Measurements from ENCODE around the gene CLUH. TPM values are rescaled to one million over a fixed set of nuclear protein-coding genes. Genes with fewer than 3 reads are reported as not detected.
A peak's percentile ranks its signal among the peaks of the same experiment; 100 is the strongest.

CLUH gene
- total RNA-seq, 2 experiments from 2014 or later: 107 to 123 TPM

DNA sequence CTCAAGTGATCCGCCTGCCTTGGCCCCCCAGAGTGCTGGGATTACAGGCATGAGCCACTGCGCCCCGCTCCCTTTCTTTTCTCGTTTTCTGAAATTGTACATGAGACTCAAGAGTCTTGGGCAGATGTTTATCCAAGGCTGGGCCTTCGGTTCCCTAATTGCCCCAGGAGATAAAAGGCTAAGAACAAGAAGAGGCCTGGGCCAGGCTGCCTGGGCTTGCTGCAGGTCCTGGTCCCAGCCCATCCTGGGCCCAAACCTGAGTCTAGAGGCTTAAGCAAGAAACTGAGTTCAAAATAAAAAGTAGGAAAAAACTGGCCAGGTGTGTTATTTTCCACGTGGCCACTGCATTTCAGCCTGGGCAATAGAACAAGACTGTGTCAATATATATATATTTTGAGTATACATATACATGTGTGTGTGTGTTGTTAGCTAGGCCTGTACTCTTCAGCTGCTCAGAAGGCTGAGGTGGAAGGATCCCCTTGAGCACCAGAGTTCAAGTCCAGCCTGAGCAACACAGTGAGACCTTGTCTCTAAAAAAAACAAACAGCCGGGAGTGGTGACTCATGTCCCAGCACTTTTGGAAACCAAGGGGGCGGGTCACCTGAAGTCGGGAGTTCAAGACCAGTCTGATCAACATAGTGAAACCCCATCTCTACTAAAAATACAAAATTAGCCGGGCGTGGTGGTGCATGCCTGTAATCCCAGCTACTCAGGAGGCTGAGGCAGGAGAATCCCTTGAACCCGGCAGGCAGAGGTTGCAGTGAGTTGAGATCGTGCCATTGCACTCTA is 6.8 kb upstream of the CLUH start:
- intact Hi-C loops (cut with DNase I, micrococcal nuclease): no loop called here
- DNase-seq (peak; percentile 33), ATAC-seq (no peak)
- Mint-ChIP-seq H3K27ac (no peak overlapping the region), H3K36me3 (ENCODE audit: low read depth) (no peaks in the 10 kb centered on the region), H3K4me3 (no peak overlapping the region), H3K9me3 (ENCODE audit: low read depth) (no peaks in the 10 kb centered on the region), H3K27me3 (no peaks in the 10 kb centered on the region), H3K4me1 (peaks cover 15% of the 10 kb centered on the region)
- CTCF ChIA-PET: no interaction called here
- POLR2A ChIA-PET: no interaction called here

DNA sequence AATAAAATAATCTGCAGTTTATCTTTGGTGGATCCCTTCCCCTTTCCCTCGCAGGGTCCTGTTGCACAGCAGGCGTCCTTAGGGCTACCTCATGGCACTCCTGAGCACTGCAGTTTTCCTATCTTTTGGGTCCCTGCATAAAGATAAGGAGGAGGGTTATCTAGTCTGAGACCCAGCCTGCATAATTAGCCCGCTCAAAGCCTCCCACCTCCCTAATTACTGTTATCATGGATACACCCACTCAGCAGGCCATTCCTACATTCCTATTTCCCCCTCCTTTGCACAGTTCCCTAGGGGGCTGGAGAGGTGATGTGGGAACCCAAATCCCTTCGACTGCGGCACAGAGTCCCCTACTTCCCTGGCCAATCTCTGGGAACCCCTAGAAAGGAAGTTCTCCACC is 5.1 kb upstream of the CLUH start:
- Mint-ChIP-seq H3K9me3 (ENCODE audit: low read depth) (no peaks in the 10 kb centered on the region), H3K36me3 (ENCODE audit: low read depth) (peaks cover 1% of the 10 kb centered on the region), H3K27me3 (no peaks in the 10 kb centered on the region), H3K4me3 (no peak overlapping the region), H3K4me1 (peaks cover 17% of the 10 kb centered on the region), H3K27ac (no peak overlapping the region)
- CTCF ChIA-PET: no interaction called here
- DNase-seq (no peak), ATAC-seq (no peak)
- intact Hi-C loops (cut with DNase I, micrococcal nuclease): no loop called here
- POLR2A ChIA-PET: no interaction called here

DNA sequence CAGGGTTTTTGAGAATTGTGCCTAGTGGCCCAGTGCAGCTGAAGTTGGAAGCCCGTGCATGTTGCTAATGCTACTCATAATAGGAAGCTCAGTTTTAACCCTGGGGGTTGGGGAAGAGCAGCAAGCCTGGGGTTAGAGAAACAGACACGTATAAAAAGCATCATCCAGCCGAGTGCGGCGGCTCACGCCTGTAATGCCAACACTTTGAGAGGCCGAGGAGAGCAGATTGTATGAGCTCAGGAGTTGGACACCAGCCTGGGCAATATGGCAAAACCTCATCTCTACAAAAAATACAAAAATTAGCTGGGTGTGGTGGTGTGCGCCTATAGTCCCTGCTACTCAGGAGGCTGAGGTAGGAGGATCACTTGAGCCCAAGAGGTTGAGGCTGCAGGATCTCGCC is 2.3 kb upstream of the CLUH start:
- Mint-ChIP-seq H3K9me3 (ENCODE audit: low read depth) (no peaks in the 10 kb centered on the region), H3K27ac (no peak overlapping the region), H3K4me3 (no peak overlapping the region), H3K27me3 (no peaks in the 10 kb centered on the region), H3K4me1 (peaks cover 29% of the 10 kb centered on the region), H3K36me3 (ENCODE audit: low read depth) (peaks cover 8% of the 10 kb centered on the region)
- ChIA-PET CTCF (interaction anchor here (0.9 kb wide), 1 partner anchor 12 kb away, joined by 4 read pairs; no protein-coding TSS in a partner anchor), POLR2A (interaction anchor here (1.1 kb wide), 1 partner anchor 11 kb away, joined by 3 read pairs; no protein-coding TSS in a partner anchor)
- ATAC-seq (no peak), DNase-seq (no peak)
- intact Hi-C loops (cut with DNase I, micrococcal nuclease): loop anchor here in 1 of 2 experiments (5.0 kb wide), 2 partner anchors 662 to 843 kb away; partner anchors contain the start of gene TRPV3

- no peaks in the 10 kb centered on the region for H3K9me3 Mint-ChIP-seq (ENCODE audit: low read depth)
- ChIA-PET POLR2A (interaction anchor here (0.6 kb wide), 1 partner anchor 120 kb away, joined by 3 read pairs; no protein-coding TSS in a partner anchor), CTCF (no interaction called here)
- intact Hi-C loops (cut with DNase I, micrococcal nuclease): loop anchor here in 1 of 2 experiments (5.0 kb wide), 2 partner anchors 660 to 845 kb away; partner anchors contain the start of gene TRPV3
- no peak for ATAC-seq
- H3K36me3 Mint-ChIP-seq (ENCODE audit: low read depth): peaks cover 8% of the 10 kb centered on the region
- peak overlapping the region; percentile 82 for H3K27ac Mint-ChIP-seq
- H3K4me3 Mint-ChIP-seq: peak overlapping the region; percentile 86
- peaks cover 35% of the 10 kb centered on the region for H3K4me1 Mint-ChIP-seq
- H3K27me3 Mint-ChIP-seq: no peaks in the 10 kb centered on the region
- DNase-seq: no peak
Observed at GRCh38 chr17:2712300-2713043, 908 bp upstream of the CLUH start.

- ATAC-seq: no peak
- H3K4me3 Mint-ChIP-seq: peak overlapping the region; percentile 86
- H3K27ac Mint-ChIP-seq: peak overlapping the region; percentile 84
- H3K4me1 Mint-ChIP-seq: peaks cover 35% of the 10 kb centered on the region
- DNase-seq: peak; percentile 61
- H3K27me3 Mint-ChIP-seq: no peaks in the 10 kb centered on the region
- peaks cover 8% of the 10 kb centered on the region for H3K36me3 Mint-ChIP-seq (ENCODE audit: low read depth)
- CTCF ChIA-PET: interaction anchor here (0.5 to 2.1 kb wide), 4 partner anchors 14 to 865 kb away, joined by 3 to 10 read pairs (median 3); partner anchors contain the start of gene RAP1GAP2
- intact Hi-C loops (cut with DNase I, micrococcal nuclease): loop anchor here in 1 of 2 experiments (1.0 to 5.0 kb wide), 11 partner anchors 75 to 957 kb away; partner anchors contain the start of genes CTNS, EMC6, METTL16 and MNT
- H3K9me3 Mint-ChIP-seq (ENCODE audit: low read depth): no peaks in the 10 kb centered on the region
- POLR2A ChIA-PET: interaction anchor here (0.6 to 1.2 kb wide), 3 partner anchors 22 to 224 kb away, joined by 4 to 6 read pairs (median 4); partner anchors contain the start of gene PAFAH1B1
Observed at GRCh38 chr17:2710803-2711607, 559 bp downstream of the CLUH start.

DNA sequence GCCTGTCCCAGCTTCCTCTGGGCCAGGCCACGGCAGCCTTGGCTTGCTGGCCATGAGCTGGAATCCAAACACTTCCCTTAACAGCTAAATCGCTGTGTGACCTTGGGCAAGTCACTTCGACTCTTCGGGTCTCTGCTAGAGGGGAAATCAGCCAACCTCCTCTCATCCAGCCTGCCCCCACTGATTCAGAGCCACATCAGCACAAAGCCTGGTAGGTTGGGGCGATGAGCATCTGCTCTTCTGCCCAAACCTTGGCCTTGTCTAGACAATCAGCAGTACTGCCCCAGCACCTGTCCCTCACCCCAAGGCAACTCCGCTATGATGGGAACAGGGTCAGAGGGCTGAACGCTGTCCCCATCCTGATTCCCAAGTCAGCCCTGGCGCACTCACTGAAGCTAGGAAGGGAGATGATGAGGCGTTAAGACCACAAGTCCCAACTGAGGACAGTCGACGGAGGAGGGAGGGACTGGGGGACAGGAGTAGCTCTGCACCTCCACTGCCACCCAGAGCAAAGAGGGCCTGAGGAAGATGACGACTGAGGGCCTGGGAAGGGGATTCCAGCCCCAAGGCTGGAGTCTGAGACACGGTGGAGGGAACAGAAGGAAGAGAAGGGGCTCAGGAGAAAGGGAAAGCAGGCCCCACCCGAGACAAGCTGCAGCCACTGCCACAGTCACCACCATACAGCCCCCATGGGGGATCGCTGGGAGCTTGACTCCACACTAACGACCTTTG is 1.3 kb downstream of the CLUH start:
- Mint-ChIP-seq H3K36me3 (ENCODE audit: low read depth) (peaks cover 8% of the 10 kb centered on the region), H3K4me1 (peaks cover 39% of the 10 kb centered on the region), H3K27me3 (no peaks in the 10 kb centered on the region), H3K9me3 (ENCODE audit: low read depth) (no peaks in the 10 kb centered on the region), H3K4me3 (peak overlapping the region; percentile 86), H3K27ac (peak overlapping the region; percentile 84)
- ChIA-PET CTCF (interaction anchor here (0.5 to 2.1 kb wide), 5 partner anchors 15 to 865 kb away, joined by 3 to 10 read pairs (median 3); partner anchors contain the start of gene RAP1GAP2), POLR2A (interaction anchor here (0.6 to 1.7 kb wide), 5 partner anchors 15 to 224 kb away, joined by 3 to 6 read pairs (median 4); partner anchors contain the start of genes METTL16 and PAFAH1B1)
- DNase-seq: no peak
- no peak for ATAC-seq
- intact Hi-C loops (cut with DNase I, micrococcal nuclease): loop anchor here in 1 of 2 experiments (5.0 kb wide), 2 partner anchors 658 to 847 kb away; partner anchors contain the start of gene TRPV3

DNA sequence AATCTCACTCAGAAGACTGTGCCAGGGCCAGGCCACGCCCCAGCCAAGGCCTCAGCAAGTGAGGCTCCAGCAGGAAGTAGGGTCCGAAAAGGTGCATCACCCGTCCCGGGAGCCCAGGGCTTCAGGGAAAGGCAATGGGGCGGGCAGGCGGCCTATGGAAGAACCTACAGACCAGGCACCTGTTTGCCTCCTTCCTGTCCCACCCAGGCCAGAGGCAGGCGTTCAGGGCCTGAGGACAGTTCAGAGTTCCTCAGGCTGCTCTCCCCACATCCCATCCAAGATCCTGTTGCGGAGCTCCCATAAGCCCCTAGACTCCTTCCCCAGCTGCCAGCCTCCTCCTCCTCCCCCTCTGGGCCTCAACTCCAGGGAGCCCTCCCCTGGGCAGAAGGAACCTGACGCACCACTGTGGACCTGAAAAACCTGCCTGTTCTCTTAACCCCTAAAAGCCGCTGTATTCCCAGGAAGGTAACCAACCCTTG is 2.3 kb downstream of the CLUH start:
- peaks cover 14% of the 10 kb centered on the region for H3K36me3 Mint-ChIP-seq (ENCODE audit: low read depth)
- H3K4me1 Mint-ChIP-seq: peaks cover 43% of the 10 kb centered on the region
- intact Hi-C loops (cut with DNase I, micrococcal nuclease): no loop called here
- peak overlapping the region; percentile 84 for H3K27ac Mint-ChIP-seq
- peak overlapping the region; percentile 86 for H3K4me3 Mint-ChIP-seq
- H3K9me3 Mint-ChIP-seq (ENCODE audit: low read depth): no peaks in the 10 kb centered on the region
- CTCF ChIA-PET: interaction anchor here (1.0 to 2.1 kb wide), 2 partner anchors 128 to 293 kb away, joined by 3 to 10 read pairs; no protein-coding TSS in a partner anchor
- POLR2A ChIA-PET: interaction anchor here (0.6 to 1.7 kb wide), 3 partner anchors 14 to 507 kb away, joined by 3 to 4 read pairs (median 3); partner anchors contain the start of gene METTL16
- DNase-seq (no peak), ATAC-seq (no peak)
- no peaks in the 10 kb centered on the region for H3K27me3 Mint-ChIP-seq

DNA sequence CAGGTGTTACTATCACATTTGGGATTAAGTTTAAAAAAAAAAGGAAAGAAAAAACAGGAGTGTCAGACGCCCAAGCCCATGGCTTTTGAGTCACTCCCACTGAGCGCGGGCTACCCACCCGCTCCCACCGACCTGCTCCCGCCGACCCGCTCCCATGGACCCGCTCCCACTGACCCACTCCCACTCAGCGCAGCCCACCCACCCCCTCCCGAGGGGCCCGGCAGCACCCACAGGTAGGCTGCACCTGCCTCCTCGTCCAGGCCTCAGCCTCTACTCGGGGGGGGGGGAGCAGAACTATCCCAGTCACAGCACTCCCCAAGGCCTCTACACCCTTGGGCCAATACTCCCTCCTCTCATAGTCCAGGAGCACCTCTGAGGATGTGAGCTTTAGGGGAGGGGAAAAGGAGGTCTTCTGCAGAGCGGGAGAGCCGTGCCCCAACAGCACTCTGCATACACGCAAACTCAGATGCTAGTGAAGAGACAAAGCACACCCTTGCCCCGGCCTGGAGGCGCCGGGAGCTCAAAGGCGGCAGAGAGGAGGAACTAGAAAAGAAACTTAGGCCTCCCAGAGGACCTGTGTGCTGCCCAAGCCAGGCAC is 2.9 kb downstream of the CLUH start:
- CTCF ChIA-PET: interaction anchor here (0.6 kb wide), 1 partner anchor 194 kb away, joined by 3 read pairs; no protein-coding TSS in a partner anchor

GRCh38 chr17:2707721-2708584 is 3.6 kb downstream of the CLUH start:
- CTCF ChIA-PET: interaction anchor here (0.6 to 1.5 kb wide), 2 partner anchors 17 to 193 kb away, joined by 3 to 8 read pairs; no protein-coding TSS in a partner anchor
- no peak overlapping the region for H3K27ac Mint-ChIP-seq
- intact Hi-C loops (cut with DNase I, micrococcal nuclease): no loop called here

More for the DNA sequence above, 2.9 kb downstream of the CLUH start:
- Mint-ChIP-seq H3K27me3 (no peaks in the 10 kb centered on the region), H3K27ac (peak overlapping the region; percentile 84), H3K36me3 (ENCODE audit: low read depth) (peaks cover 14% of the 10 kb centered on the region), H3K4me3 (peak overlapping the region; percentile 86), H3K4me1 (peaks cover 43% of the 10 kb centered on the region), H3K9me3 (ENCODE audit: low read depth) (no peaks in the 10 kb centered on the region)
- ATAC-seq (no peak), DNase-seq (no peak)
- POLR2A ChIA-PET: interaction anchor here (1.7 kb wide), 1 partner anchor 14 kb away, joined by 4 read pairs; no protein-coding TSS in a partner anchor
- intact Hi-C loops (cut with DNase I, micrococcal nuclease): no loop called here

More at GRCh38 chr17:2707721-2708584, 3.6 kb downstream of the CLUH start:
- DNase-seq (peak; percentile 54), ATAC-seq (no peak)
- H3K4me3 Mint-ChIP-seq: no peak overlapping the region
- POLR2A ChIA-PET: no interaction called here
- peaks cover 43% of the 10 kb centered on the region for H3K4me1 Mint-ChIP-seq
- H3K27me3 Mint-ChIP-seq: no peaks in the 10 kb centered on the region
- no peaks in the 10 kb centered on the region for H3K9me3 Mint-ChIP-seq (ENCODE audit: low read depth)
- peaks cover 15% of the 10 kb centered on the region for H3K36me3 Mint-ChIP-seq (ENCODE audit: low read depth)
